ENCODE results near the gene TRIML2.
"Not testable (repeated sequence)": the region's sequence is repeated elsewhere in the genome, so short reads cannot be mapped to it uniquely, and the experiment has no call there.

The TRIML2 gene

GRCh38 chr4:188107931-188108843 is 1.2 kb downstream of the TRIML2 start:
- in situ Hi-C loops (cut with MboI; ENCODE audit: low sequenced_read_pairs), result no loop called here

GRCh38 chr4:188106454-188106853 is 2.9 kb downstream of the TRIML2 start:
- in situ Hi-C loops (cut with MboI; ENCODE audit: low sequenced_read_pairs), result no loop called here

- in situ Hi-C loops (cut with MboI; ENCODE audit: low sequenced_read_pairs), result no loop called here
Measured at GRCh38 chr4:188092824-188093223, 16.6 kb downstream of the TRIML2 start.

- in situ Hi-C loops (cut with MboI; ENCODE audit: low sequenced_read_pairs), result no loop called here
Measured at GRCh38 chr4:188086858-188087257, 22.5 kb downstream of the TRIML2 start.

GRCh38 chr4:188082796-188083195 is 26.6 kb downstream of the TRIML2 start:
- in situ Hi-C loops (cut with MboI; ENCODE audit: low sequenced_read_pairs), result no loop called here

- in situ Hi-C loops (cut with MboI; ENCODE audit: low sequenced_read_pairs), result no loop called here
Measured at GRCh38 chr4:188078116-188078515, 31.3 kb downstream of the TRIML2 start.

DNA sequence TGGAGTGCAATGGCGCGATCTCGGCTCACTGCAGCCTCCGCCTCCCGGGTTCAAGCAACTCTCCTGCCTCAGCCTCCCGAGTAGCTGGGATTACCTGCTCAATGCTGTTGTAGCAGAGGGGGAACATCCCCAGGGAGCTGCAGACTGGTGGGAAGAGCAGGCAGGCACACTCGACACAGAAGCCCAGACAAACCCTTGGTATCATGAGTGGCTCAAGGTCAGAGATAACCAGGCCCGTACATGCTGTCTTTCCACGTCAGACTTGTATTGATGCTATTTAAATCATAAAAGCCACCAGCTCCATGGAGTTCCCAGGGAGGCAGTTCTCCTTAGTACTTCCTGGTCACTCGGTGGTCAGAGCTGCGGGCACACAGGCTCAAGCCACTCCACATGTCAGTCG is 33.2 kb downstream of the TRIML2 start:
- in situ Hi-C loops (cut with MboI; ENCODE audit: low sequenced_read_pairs), result no loop called here

DNA sequence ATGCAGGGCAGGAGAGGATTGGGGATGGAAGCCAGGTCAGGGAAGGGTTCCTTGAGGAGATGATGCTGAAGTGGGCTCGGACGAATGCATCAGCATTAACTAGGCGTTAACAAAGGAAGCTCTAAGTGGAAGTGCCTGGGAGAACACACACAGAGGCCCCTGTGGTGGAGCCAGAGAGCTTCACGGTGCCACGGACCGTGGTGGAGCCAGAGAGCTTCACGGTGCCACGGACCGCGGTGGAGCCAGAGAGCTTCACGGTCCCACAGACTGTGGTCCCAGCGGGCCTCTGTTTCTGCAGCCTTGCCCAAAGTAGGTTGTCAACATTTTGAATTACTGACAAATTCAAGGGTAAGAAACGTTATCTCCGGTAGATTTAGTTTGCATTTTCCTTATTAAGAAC is 48.3 kb downstream of the TRIML2 start:
- in situ Hi-C loops (cut with MboI; ENCODE audit: low sequenced_read_pairs), result no loop called here

DNA sequence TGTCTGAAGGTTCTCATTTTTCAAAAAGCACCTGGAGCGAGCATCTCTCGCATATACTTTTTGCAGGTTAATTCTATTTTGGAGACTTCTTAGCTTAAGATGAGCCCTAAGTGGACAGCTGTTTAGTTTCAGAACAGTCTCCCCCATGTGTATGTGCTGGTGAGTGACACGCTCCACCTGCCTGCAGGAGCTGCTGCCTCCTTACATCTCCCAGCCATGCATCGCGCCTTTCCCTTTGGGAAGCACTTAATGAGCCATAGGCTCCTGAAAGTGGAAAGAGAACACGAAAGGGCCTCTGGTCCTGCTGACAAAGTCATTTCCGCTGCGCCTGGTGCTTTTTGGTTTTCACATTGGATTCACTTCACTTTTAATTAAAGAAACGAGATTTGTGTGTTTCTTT is 56.1 kb downstream of the TRIML2 start:
- in situ Hi-C loops (cut with MboI; ENCODE audit: low sequenced_read_pairs), result no loop called here

- in situ Hi-C loops (cut with MboI; ENCODE audit: low sequenced_read_pairs), result no loop called here
Measured at GRCh38 chr4:188046657-188047056, 62.7 kb downstream of the TRIML2 start.

GRCh38 chr4:188045461-188045860 is 63.9 kb downstream of the TRIML2 start:
- in situ Hi-C loops (cut with MboI; ENCODE audit: low sequenced_read_pairs), result not testable (repeated sequence)

- in situ Hi-C loops (cut with MboI; ENCODE audit: low sequenced_read_pairs), result no loop called here
Measured at GRCh38 chr4:188043154-188043553, 66.2 kb downstream of the TRIML2 start.

DNA sequence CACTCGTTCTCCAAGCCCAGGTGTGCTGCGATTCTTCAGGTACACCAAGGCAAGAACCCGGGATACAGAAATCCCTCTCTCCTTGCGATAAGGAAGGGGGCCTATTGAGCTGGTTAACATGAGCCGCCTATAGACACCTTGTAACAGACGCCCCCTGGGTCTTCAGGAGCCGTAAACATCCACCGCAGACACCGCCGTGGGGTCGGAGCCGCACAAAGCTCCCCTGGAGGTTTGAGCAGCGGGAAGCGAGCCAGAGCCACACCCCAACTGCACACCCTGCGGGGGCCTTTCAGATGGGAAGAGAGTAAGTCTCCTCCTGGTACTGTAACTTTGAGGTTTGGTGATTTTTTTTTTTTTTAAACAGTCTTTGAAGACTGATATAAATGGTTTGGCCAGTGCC is 67.2 kb downstream of the TRIML2 start:
- in situ Hi-C loops (cut with MboI; ENCODE audit: low sequenced_read_pairs), result no loop called here

GRCh38 chr4:188041721-188042120 is 67.7 kb downstream of the TRIML2 start:
- in situ Hi-C loops (cut with MboI; ENCODE audit: low sequenced_read_pairs), result no loop called here
